OCI-LY3 (cell line): Measurements from ENCODE around the gene KIF6.

ENCODE experiments used
- EZH2phosphoT487 ChIP-seq: fragments of 200-600 bp; shearing (Covaris generic); IDR thresholded peaks from 2 replicates; pipeline ENCODE4 v1.6.1; 2018; ENCODE audit warnings: antibody characterized with exemption, mixed run types, low read depth
- TF ChIP-seq, protein P1 (sequence below): fragments of 200-600, 300-600 bp; sonication (generic); IDR thresholded peaks from 2 replicates; pipeline ENCODE4 v1.5.1; 2014; ENCODE audit warnings: antibody characterized with exemption, low read length, low read depth

DNA sequence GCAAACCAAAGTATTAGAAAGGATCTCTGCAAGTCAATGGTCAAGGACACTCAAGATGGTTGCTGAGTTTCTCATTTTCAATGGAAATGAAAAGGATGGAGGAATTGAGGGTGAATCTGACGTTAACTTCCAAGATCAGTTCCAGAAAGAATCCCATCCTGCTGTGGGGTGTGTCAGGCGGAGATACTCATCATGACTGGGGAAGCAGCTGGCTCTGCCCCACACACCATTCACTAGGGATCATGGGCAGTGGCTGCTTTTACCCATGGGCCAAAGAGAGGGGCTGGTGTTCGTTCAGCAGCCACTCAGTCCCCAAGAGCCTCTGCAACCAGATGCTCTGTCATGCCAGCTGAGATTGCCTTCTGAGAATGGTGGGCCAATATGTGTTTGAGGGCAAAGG lies 300.4 kb downstream of the KIF6 start:
- TF ChIP-seq, protein P1, sequence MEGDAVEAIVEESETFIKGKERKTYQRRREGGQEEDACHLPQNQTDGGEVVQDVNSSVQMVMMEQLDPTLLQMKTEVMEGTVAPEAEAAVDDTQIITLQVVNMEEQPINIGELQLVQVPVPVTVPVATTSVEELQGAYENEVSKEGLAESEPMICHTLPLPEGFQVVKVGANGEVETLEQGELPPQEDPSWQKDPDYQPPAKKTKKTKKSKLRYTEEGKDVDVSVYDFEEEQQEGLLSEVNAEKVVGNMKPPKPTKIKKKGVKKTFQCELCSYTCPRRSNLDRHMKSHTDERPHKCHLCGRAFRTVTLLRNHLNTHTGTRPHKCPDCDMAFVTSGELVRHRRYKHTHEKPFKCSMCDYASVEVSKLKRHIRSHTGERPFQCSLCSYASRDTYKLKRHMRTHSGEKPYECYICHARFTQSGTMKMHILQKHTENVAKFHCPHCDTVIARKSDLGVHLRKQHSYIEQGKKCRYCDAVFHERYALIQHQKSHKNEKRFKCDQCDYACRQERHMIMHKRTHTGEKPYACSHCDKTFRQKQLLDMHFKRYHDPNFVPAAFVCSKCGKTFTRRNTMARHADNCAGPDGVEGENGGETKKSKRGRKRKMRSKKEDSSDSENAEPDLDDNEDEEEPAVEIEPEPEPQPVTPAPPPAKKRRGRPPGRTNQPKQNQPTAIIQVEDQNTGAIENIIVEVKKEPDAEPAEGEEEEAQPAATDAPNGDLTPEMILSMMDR, result no peak
- no peak for TF ChIP-seq EZH2phosphoT487
